Thyroid gland (tissue), 4 donors: ENCODE measurements around the gene DAB1.

ENCODE experiments used
- POLR2A ChIP-seq, 2 donors: fragments of 450-650 bp; IDR thresholded peaks; one replicate each; pipeline ENCODE4 v1.6.1; 2017; ENCODE audit warnings: antibody characterized with exemption in 2 of 2, mild to moderate bottlenecking in 2 of 2, moderate library complexity in 1 of 2
- TF ChIP-seq, protein P1 (sequence below), 6 experiments: fragments of 200-600 bp in 3 of 6; fragments of 450-650 bp in 3 of 6; sonication (generic) in 3 of 6; IDR thresholded peaks; one replicate each; pipeline ENCODE4 v1.5.1; 2016 to 2019; ENCODE audit warnings: antibody characterized with exemption in 6 of 6, mild to moderate bottlenecking in 2 of 6, inconsistent platforms in 1 of 6, moderate library complexity in 1 of 6

DNA sequence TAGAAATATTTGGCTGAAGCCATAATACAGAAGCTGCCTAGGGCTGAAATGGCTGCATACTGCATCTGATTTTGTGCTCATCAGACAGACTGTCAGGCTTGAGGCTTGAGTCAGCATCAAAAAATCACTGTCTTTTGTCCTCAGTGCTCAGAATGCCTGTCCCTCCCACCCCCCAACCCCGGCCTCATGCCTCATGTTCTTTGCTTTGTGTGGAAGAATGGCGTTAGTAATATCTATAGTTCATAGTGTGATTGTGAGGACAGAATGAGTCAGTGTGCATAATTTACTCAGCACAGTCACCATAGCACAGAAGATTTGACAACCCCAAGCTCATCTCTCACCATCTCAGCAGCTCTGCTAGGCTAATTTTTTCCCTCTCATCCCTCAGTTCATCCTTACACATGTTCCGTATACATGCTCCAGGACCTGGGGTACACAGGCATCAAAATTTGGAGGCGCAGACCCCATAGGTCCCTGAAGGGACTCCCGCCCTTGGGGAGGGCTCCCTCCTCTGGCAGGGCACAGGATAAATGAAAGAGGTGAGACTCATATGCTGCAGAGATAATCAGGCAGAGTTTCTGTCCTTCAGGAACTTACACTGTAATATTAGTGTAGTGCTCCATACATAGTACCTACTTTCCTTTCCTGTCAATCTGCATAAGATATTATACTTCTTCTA, 299.0 kb downstream of the DAB1 start:
- TF ChIP-seq, protein P1, sequence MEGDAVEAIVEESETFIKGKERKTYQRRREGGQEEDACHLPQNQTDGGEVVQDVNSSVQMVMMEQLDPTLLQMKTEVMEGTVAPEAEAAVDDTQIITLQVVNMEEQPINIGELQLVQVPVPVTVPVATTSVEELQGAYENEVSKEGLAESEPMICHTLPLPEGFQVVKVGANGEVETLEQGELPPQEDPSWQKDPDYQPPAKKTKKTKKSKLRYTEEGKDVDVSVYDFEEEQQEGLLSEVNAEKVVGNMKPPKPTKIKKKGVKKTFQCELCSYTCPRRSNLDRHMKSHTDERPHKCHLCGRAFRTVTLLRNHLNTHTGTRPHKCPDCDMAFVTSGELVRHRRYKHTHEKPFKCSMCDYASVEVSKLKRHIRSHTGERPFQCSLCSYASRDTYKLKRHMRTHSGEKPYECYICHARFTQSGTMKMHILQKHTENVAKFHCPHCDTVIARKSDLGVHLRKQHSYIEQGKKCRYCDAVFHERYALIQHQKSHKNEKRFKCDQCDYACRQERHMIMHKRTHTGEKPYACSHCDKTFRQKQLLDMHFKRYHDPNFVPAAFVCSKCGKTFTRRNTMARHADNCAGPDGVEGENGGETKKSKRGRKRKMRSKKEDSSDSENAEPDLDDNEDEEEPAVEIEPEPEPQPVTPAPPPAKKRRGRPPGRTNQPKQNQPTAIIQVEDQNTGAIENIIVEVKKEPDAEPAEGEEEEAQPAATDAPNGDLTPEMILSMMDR (IDR thresholded peaks at IDR 0.05): no peak
- no peak for TF ChIP-seq POLR2A (IDR thresholded peaks at IDR 0.05)
